RWPE2 (cell line): ENCODE data around the gene METTL15.
"Not testable (repeated sequence)": the region's sequence is repeated elsewhere in the genome, so short reads cannot be mapped to it uniquely, and the experiment has no call there.

Experiments used
- ATAC-seq: fragments of 200-7000 bp; cut with Tn5 transposase; 3 replicates; pipeline ENCODE4 v1.9.1; 2021; ENCODE audit warnings: low read depth
- DNase-seq: peaks from one replicate; pipeline ENCODE4 v3.0.0-alpha.2; 2020; ENCODE audit warnings: low spot score
- H3K27ac ChIP-seq: fragments of 450-650 bp; 2 replicates; pipeline ENCODE4 v1.5.1; 2017; ENCODE audit warnings: mild to moderate bottlenecking; ENCODE audit not compliant: poor library complexity, severe bottlenecking
- H3K27me3 ChIP-seq: fragments of 250-450 bp; sonication (Bioruptor Pico); 2 replicates; pipeline ENCODE4 v1.5.1; 2021; ENCODE audit warnings: mild to moderate bottlenecking, moderate library complexity; ENCODE audit not compliant: insufficient read depth, poor library complexity, severe bottlenecking
- H3K36me3 ChIP-seq: fragments of 250-450 bp; sonication (Bioruptor Pico); 2 replicates; pipeline ENCODE4 v1.5.1; 2020; ENCODE audit warnings: low read depth, mild to moderate bottlenecking, moderate library complexity
- H3K4me1 ChIP-seq: fragments of 250-450 bp; sonication (Bioruptor Pico); 2 replicates; pipeline ENCODE4 v1.5.1; 2021; ENCODE audit warnings: mild to moderate bottlenecking, moderate library complexity; ENCODE audit not compliant: insufficient read depth, poor library complexity, severe bottlenecking
- H3K4me3 ChIP-seq: fragments of 250-450 bp; sonication (Bioruptor Pico); 2 replicates; pipeline ENCODE4 v1.5.1; 2021; ENCODE audit warnings: mild to moderate bottlenecking, moderate library complexity; ENCODE audit not compliant: severe bottlenecking
- H3K9me3 ChIP-seq: fragments of 250-450 bp; sonication (Bioruptor Pico); 2 replicates; pipeline ENCODE4 v1.5.1; 2021; ENCODE audit warnings: mild to moderate bottlenecking, moderate library complexity; ENCODE audit not compliant: severe bottlenecking
- CTCF ChIP-seq: fragments of 450-650 bp; IDR thresholded peaks from one replicate; pipeline ENCODE4 v1.5.1; 2017; ENCODE audit warnings: mild to moderate bottlenecking, moderate library complexity; ENCODE audit not compliant: poor library complexity, severe bottlenecking

METTL15 gene

GRCh38 chr11:28098257-28098656 lies 9.9 kb upstream of the METTL15 start:
- Histone ChIP-seq H3K9me3 (no peaks in the 10 kb centered on the region), H3K4me1 (peaks cover 4% of the 10 kb centered on the region), H3K27me3 (no peaks in the 10 kb centered on the region), H3K27ac (no peak overlapping the region), H3K36me3 (peaks cover 44% of the 10 kb centered on the region), H3K4me3 (no peak overlapping the region)
- TF ChIP-seq CTCF, result no peak
- no peak for DNase-seq
- no peak for ATAC-seq

DNA sequence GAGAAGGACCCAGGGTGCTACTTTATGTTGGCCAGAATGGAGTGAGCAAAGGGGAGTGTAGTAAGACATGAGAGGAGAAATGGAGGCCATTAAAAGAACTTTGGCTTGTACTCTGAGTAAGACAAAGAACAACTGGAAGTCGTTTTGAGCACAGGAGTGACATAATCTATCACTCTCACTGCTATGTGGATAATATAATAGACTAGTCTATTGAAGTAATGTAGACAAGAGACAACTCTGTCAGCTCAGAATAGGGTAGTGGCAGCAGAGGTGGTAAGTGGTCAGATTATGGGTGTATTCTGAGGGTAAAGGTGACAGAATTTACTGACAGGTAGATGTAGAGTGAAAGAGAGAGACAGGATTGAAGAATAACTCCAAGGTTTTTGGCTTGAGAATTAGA lies 8.5 kb upstream of the METTL15 start:
- Histone ChIP-seq H3K36me3 (peaks cover 29% of the 10 kb centered on the region), H3K4me3 (no peak overlapping the region), H3K27me3 (no peaks in the 10 kb centered on the region), H3K4me1 (peaks cover 16% of the 10 kb centered on the region), H3K27ac (no peak overlapping the region), H3K9me3 (no peaks in the 10 kb centered on the region)
- ATAC-seq, result 0 out of 3 replicates have a peak, but pooled peaks have one; percentile 12
- DNase-seq, result no peak
- no peak for TF ChIP-seq CTCF

DNA sequence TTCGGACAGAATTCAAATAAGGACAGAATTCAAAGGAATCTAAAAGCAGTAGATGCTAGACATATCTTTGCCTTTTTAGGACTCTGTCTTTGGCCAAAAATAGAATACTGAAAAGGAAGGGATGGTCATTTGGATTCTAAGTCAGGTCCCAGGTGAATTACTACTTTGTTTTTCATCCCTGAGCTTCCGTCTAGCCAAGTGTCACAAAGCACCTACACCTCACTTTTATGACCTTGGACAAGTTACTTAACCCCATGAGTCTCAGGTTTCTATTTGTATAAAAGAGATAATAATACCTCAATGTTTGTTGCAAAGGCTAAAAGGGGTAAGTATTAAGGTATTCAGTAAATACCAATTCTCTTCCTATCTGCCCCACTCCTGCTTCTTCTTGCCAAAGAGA lies 7.5 kb upstream of the METTL15 start:
- no peak overlapping the region for H3K27ac ChIP-seq
- H3K4me3 ChIP-seq, result no peak overlapping the region
- no peak for DNase-seq
- no peak for TF ChIP-seq CTCF
- peaks cover 20% of the 10 kb centered on the region for H3K36me3 ChIP-seq
- no peaks in the 10 kb centered on the region for H3K9me3 ChIP-seq
- peaks cover 25% of the 10 kb centered on the region for H3K4me1 ChIP-seq
- H3K27me3 ChIP-seq, result no peaks in the 10 kb centered on the region
- no peak for ATAC-seq

DNA sequence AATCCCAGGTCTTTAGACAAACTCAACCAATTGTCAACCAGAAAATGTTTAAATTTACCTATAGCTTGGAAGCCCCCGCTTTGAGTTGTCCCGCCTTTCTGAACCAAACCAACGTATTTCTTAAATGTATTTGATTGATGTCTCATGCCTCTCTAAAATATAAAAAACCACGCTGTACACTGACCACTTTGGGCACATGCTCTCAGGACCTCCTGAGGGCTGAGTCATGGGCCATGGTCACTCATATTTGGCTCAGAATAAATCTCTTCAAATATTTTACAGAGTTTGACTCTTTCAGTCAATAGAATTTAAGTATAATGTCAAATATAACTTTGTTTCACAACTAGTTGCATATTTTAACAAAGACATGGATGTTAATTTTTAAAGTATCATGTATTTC lies 5.9 kb upstream of the METTL15 start:
- not testable (repeated sequence) for H3K4me3 ChIP-seq, H3K27me3 ChIP-seq, H3K27ac ChIP-seq, H3K9me3 ChIP-seq, DNase-seq, ATAC-seq
- Histone ChIP-seq H3K4me1 (peaks cover 36% of the 10 kb centered on the region), H3K36me3 (peaks cover 11% of the 10 kb centered on the region)

DNA sequence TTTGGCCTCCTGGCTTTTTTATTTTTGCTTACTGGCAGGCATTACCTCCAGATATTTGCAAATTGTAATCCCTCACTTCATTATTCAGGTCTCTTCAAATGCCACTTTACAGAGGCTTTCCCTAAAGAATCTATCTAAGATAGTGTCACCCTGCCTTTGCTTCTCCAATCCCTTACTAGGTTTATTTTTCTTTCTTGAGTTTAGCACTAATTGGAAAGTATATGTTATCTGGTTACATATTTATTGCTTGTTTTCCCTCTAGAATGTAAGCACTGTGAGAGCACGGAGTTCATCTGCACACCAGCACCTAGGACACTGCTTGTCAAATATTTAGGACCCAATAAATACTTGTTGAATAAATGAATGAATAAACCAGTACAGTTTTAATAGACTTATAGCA lies 3.8 kb upstream of the METTL15 start:
- Histone ChIP-seq H3K4me3 (no peak overlapping the region), H3K9me3 (no peaks in the 10 kb centered on the region), H3K4me1 (peaks cover 45% of the 10 kb centered on the region), H3K27ac (no peak overlapping the region), H3K27me3 (no peaks in the 10 kb centered on the region), H3K36me3 (0 out of 2 replicates have a peak, but pooled peaks cover 3% of the 10 kb centered on the region)
- no peak for ATAC-seq
- DNase-seq, result no peak
- TF ChIP-seq CTCF, result no peak
